Endodermal cell (in vitro differentiated cells): ENCODE data around the gene TALDO1. TPM values are rescaled to one million over a fixed set of nuclear protein-coding genes. Genes with fewer than 3 reads are reported as not detected.
A peak's percentile ranks its signal among the peaks of the same experiment; 100 is the strongest.

Experiments used
- DNase-seq: peaks from one replicate; pipeline ENCODE4 v3.0.0-alpha.2; 2017
- H3K27ac ChIP-seq: 2 replicates; pipeline ENCODE4 v1.5.1; 2013; ENCODE audit warnings: mild to moderate bottlenecking, low read depth, low read length, moderate library complexity
- H3K27me3 ChIP-seq: 2 replicates; pipeline ENCODE4 v1.6.1; 2013; ENCODE audit warnings: mild to moderate bottlenecking, low read length, moderate library complexity; ENCODE audit not compliant: insufficient read depth, control insufficient read depth, poor library complexity, severe bottlenecking
- H3K36me3 ChIP-seq: 2 replicates; pipeline ENCODE4 v1.7.0; 2013; ENCODE audit warnings: mild to moderate bottlenecking, low read length, moderate library complexity; ENCODE audit not compliant: control insufficient read depth, insufficient read depth
- H3K4me1 ChIP-seq: one replicate; pipeline ENCODE4 v1.7.0; 2013; ENCODE audit warnings: low read length; ENCODE audit not compliant: control insufficient read depth, insufficient read depth
- H3K4me3 ChIP-seq: 2 replicates; pipeline ENCODE4 v1.5.1; 2013; ENCODE audit warnings: mild to moderate bottlenecking, low read length, moderate library complexity
- H3K9ac ChIP-seq: 2 replicates; pipeline ENCODE4 v1.6.1; 2013; ENCODE audit warnings: mild to moderate bottlenecking, low read length, moderate library complexity; ENCODE audit not compliant: poor library complexity, severe bottlenecking; ENCODE audit errors: extremely low read depth
- H3K9me3 ChIP-seq: 2 replicates; pipeline ENCODE4 v1.6.1; 2013; ENCODE audit warnings: mild to moderate bottlenecking, low read length, moderate library complexity; ENCODE audit not compliant: control insufficient read depth
- H3K27ac Mint-ChIP-seq: 2 replicates; pipeline ENCODE4 v1.8.0; 2020; ENCODE audit warnings: mixed read lengths
- H3K27me3 Mint-ChIP-seq: 2 replicates; pipeline ENCODE4 v1.8.0; 2021; ENCODE audit warnings: mild to moderate bottlenecking, mixed read lengths; ENCODE audit not compliant: insufficient read depth
- H3K36me3 Mint-ChIP-seq: 2 replicates; pipeline ENCODE4 v1.8.0; 2020; ENCODE audit warnings: low read depth, mixed read lengths
- H3K4me1 Mint-ChIP-seq: 2 replicates; pipeline ENCODE4 v1.8.0; 2020; ENCODE audit warnings: mixed read lengths
- H3K4me3 Mint-ChIP-seq: 2 replicates; pipeline ENCODE4 v1.8.0; 2020; ENCODE audit warnings: mild to moderate bottlenecking, moderate library complexity, mixed read lengths
- H3K9me3 Mint-ChIP-seq: 2 replicates; pipeline ENCODE4 v1.8.0; 2020; ENCODE audit warnings: mild to moderate bottlenecking, mixed read lengths
- CTCF ChIP-seq: fragments of 200-600 bp; sonication (generic); conservative IDR thresholded peaks from 2 replicates; pipeline ENCODE4 v1.5.0; 2021; ENCODE audit warnings: antibody characterized with exemption, mild to moderate bottlenecking
- WGBS, 2 experiments: methylation state at CpG; one replicate each; pipeline versions ENCODE4 v1.1.5 to v1.1.7; 2013; ENCODE audit warnings: missing lambda C conversion rate in 2 of 2, mixed read lengths in 1 of 2; ENCODE audit not compliant: insufficient coverage in 1 of 2, insufficient read length in 1 of 2; 5-methylcytosine and 5-hydroxymethylcytosine counted together
- total RNA-seq, 2 donors: library from RNA; stranded (reverse); fragmentation: NEBNext Ultra II Directional in 1 of 2; extraction: Animal tissue kit (Norgen Biotek cat#: 25700) in 1 of 2; gene quantifications; 2 replicates in 1 of 2; 3 replicates in 1 of 2; pipeline ENCODE4 v1.2.1, GENCODE V29; 2021

The TALDO1 gene
- total RNA-seq, 2 donors from 2014 or later = 177 to 221 TPM

GRCh38 chr11:788009-788640 is 40.9 kb downstream of the TALDO1 start:
- H3K27me3 ChIP-seq = no peaks in the 10 kb centered on the region
- H3K4me3 Mint-ChIP-seq = no peak overlapping the region
- no peak overlapping the region for H3K27ac Mint-ChIP-seq
- H3K27me3 Mint-ChIP-seq = peaks cover 3% of the 10 kb centered on the region
- H3K27ac ChIP-seq = no peak overlapping the region
- no peaks in the 10 kb centered on the region for H3K9me3 ChIP-seq
- no peaks in the 10 kb centered on the region for H3K36me3 ChIP-seq
- WGBS, 2 experiments = 88 to 90% methylated on average over 20 to 28 of the region's 28 CpGs
- peaks cover 14% of the 10 kb centered on the region for H3K36me3 Mint-ChIP-seq
- no peaks in the 10 kb centered on the region for H3K9me3 Mint-ChIP-seq
- no peak for DNase-seq
- H3K9ac ChIP-seq = no peak overlapping the region
- H3K4me1 ChIP-seq = no peaks in the 10 kb centered on the region
- peak; percentile 38 for TF ChIP-seq CTCF
- H3K4me3 ChIP-seq = no peak overlapping the region
- H3K4me1 Mint-ChIP-seq = peaks cover 6% of the 10 kb centered on the region

- peaks cover 12% of the 10 kb centered on the region for H3K36me3 Mint-ChIP-seq
- WGBS, 2 experiments = 73 to 88% methylated on average over 9 to 31 of the region's 31 CpGs
- peaks cover 3% of the 10 kb centered on the region for H3K27me3 Mint-ChIP-seq
- DNase-seq = no peak
- Histone ChIP-seq H3K27me3 (no peaks in the 10 kb centered on the region), H3K4me3 (no peak overlapping the region), H3K27ac (no peak overlapping the region), H3K4me1 (no peaks in the 10 kb centered on the region), H3K36me3 (peaks cover 7% of the 10 kb centered on the region), H3K9ac (no peak overlapping the region), H3K9me3 (no peaks in the 10 kb centered on the region)
- no peak overlapping the region for H3K27ac Mint-ChIP-seq
- H3K4me3 Mint-ChIP-seq = no peak overlapping the region
- H3K9me3 Mint-ChIP-seq = no peaks in the 10 kb centered on the region
- H3K4me1 Mint-ChIP-seq = no peaks in the 10 kb centered on the region
- no peak for TF ChIP-seq CTCF
Observed at GRCh38 chr11:788953-789940, 42.0 kb downstream of the TALDO1 start.

- H3K27me3 Mint-ChIP-seq = peaks cover 3% of the 10 kb centered on the region
- 45 to 53% methylated on average over 6 to 44 of the region's 44 CpGs for WGBS, 2 experiments
- no peaks in the 10 kb centered on the region for H3K9me3 ChIP-seq
- no peak for TF ChIP-seq CTCF
- H3K27me3 ChIP-seq = no peaks in the 10 kb centered on the region
- peak; percentile 78 for DNase-seq
- H3K4me1 ChIP-seq = no peaks in the 10 kb centered on the region
- H3K9me3 Mint-ChIP-seq = no peaks in the 10 kb centered on the region
- no peaks in the 10 kb centered on the region for H3K4me1 Mint-ChIP-seq
- H3K36me3 ChIP-seq = peaks cover 8% of the 10 kb centered on the region
- H3K4me3 Mint-ChIP-seq = no peak within 1 kb of the TSS
- H3K9ac ChIP-seq = no peak within 1 kb of the TSS
- no peak within 1 kb of the TSS for H3K4me3 ChIP-seq
- no peak within 1 kb of the TSS for H3K27ac ChIP-seq
- H3K27ac Mint-ChIP-seq = no peak within 1 kb of the TSS
- peaks cover 10% of the 10 kb centered on the region for H3K36me3 Mint-ChIP-seq
Observed at GRCh38 chr11:789943-790342, 42.7 kb downstream of the TALDO1 start, which contains the start of gene CEND1. CEND1 (minus strand) TSS chr11:790090; CDS start chr11:788576, 1,514 bp downstream.
